ENCODE results near the gene INPP4A.

INPP4A gene

DNA sequence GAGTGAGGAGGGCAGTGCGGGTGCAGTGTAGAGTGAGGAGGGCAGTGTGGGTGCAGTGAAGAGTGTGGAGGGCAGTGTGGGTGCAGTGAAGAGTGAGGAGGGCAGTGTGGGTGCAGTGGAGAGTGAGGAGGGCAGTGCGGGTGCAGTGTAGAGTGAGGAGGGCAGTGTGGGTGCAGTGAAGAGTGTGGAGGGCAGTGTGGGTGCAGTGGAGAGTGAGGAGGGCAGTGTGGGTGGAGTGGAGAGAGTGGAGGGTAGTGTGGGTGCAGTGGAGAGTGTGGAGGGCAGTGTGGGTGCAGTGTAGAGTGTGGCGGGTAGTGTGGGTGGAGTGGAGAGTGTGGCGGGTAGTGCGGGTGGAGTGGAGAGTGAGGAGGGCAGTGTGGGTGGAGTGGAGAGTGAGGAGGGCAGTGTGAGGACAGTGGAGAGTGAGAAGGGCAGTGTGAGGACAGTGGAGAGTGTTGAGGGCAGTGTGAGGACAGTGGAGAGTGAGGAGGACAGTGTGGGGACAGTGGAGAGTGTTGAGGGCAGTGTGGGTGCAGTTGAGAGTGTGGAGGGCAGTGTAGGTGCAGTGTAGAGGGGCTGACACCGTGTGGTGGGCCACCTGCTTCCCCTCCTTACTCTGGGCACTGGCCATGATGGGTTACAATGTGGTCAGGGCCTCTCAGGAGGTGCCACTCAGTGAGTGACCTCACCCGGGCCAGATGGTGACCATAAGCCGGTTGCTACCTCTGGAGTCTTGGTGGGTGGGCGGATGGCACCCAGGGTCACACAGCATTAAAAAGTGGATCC lies 28.5 kb downstream of the INPP4A start:
- no peak overlapping the region for H3K27ac ChIP-seq
- DNase-seq (ENCODE audit: low read depth, low spot score): no peak

DNA sequence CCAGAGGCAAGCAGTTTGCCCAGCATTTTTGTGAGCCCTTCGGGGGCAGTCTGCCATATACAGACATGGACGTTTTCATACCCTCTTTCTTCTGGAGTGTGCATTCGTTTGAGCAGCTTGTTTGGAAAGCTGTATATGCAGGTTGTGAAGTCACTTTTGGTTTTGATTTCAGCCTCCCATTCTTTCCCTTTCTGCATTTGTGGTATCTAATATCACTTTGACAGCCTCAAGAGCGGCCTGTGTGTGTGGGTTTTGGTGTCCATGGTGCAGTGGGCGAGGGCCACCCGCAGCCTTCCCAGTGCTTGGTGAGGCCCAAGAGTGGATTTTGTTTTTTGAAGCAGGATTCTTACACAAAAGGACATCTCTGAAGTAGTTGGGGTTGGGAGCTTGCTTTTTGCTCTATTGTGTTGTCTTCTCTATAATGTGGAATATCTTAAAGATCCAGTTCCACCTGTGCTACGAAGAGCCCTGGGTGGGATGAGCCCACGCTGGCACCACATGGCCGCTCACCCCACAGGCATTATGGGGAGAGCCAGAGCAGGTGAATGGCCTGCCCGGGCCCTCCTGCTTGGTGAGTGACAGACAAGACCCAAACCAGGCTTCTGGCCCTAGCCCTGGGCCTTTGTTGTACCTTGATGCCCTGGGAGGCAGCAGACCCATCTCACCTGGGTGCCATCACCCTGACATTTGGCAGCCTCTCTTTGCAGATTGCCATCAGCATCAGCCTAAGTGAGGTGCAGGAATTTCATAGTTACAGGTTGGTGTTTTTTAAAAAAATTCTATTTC lies 29.5 kb downstream of the INPP4A start:
- H3K27ac ChIP-seq: no peak overlapping the region
- no peak for DNase-seq (ENCODE audit: low read depth, low spot score)

GRCh38 chr2:98474979-98475632 lies 30.4 kb downstream of the INPP4A start:
- no peak overlapping the region for H3K27ac ChIP-seq
- no peak for DNase-seq (ENCODE audit: low read depth, low spot score)

- DNase-seq (ENCODE audit: low read depth, low spot score): peak; percentile 16
These were observed 31.7 kb downstream of the INPP4A start for GRCh38 chr2:98476192-98476868.

DNA sequence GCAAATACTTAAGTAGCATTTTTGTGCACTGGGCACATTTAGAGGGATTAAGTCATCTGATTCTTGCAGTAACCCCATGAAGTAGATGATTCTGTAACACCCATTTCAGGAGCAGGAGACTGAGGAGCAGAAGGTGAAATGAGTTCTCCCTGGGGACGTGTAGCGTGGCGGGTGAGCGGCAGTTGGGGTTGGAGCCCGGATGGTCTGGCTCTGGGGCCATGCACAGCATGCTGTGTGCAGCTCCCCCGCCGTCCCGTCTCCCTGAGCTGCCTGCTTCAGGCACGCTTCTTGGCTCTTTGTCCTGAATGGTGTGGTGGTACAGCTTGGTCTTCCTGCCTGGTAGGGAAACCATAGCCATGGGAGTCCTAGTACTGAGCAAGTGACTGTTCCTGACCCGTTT lies 32.4 kb downstream of the INPP4A start:
- no peak overlapping the region for H3K27ac ChIP-seq
- DNase-seq (ENCODE audit: low read depth, low spot score): no peak

More at GRCh38 chr2:98476192-98476868, 31.7 kb downstream of the INPP4A start:
- no peak overlapping the region for H3K27ac ChIP-seq

DNA sequence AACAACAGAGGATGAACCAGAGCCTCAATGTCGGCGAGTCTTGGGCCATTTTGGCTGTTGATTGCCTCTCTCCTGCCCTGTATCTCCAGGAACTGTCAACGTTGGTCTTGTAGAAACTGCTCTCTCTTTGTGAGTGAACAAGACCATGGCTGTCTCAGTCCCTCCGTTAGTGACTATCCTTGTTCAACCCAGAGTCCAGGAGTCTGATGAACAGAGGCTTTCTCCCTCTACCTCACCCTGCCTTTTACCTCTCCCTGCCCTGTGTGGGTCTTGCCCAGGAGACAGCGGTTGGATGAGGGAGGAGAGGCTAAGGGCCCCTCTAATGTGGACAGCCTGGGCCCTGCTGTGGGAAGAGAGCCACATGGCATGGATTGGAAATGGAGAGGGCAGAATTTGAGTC lies 32.8 kb downstream of the INPP4A start:
- no peak overlapping the region for H3K27ac ChIP-seq
- DNase-seq (ENCODE audit: low read depth, low spot score): no peak

DNA sequence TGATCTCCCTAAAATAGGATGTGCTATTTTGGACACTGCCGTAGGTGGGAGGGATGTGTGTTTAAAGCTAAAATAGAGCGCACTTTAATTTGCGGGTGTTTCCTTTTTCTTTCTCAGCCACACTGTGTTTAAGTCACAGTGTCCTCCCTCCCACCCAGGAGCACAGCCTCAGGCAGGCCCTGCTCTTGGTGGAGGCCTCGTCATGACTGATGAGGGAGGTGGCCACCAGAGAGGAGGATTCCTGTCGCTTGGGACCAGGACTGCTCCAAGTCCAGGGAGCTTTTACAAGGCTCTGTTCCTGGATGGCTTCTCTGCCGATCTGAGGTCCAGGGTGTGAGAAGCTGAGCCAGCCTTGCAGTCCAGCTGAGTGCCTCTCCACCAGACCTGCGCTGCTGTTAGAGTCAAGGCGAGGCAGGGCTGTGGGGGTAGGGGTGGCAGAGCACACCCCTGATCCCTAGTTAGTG lies 33.5 kb downstream of the INPP4A start:
- DNase-seq (ENCODE audit: low read depth, low spot score): no peak
- no peak overlapping the region for H3K27ac ChIP-seq

DNA sequence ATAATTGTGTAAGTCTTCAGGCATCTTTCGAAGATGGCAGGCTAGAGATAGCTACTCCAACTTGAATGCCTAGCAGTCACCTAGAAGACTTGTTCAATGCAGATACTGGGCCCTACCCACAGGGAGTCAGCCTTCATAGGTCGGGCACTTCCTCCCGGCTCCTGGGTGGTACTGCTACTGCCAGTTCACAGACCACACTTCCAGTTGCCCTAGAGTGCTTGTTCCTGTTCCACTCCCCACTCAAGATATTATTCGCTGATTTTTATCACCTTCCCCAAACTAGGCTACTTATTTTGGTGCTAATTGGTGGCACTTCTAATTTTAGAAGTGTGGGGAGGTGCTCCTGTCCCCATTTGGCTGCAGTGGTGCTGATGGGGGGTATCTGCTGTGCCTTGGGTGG lies 34.2 kb downstream of the INPP4A start:
- H3K27ac ChIP-seq: no peak overlapping the region

GRCh38 chr2:98479371-98479770 lies 34.7 kb downstream of the INPP4A start:
- DNase-seq (ENCODE audit: low read depth, low spot score): no peak
- H3K27ac ChIP-seq: peak overlapping the region; percentile 37

More for the DNA sequence above, 34.2 kb downstream of the INPP4A start:
- no peak for DNase-seq (ENCODE audit: low read depth, low spot score)

- peak overlapping the region; percentile 37 for H3K27ac ChIP-seq
- peak; percentile 96 for DNase-seq (ENCODE audit: low read depth, low spot score)
These were observed 35.4 kb downstream of the INPP4A start for GRCh38 chr2:98479959-98480524.

- DNase-seq (ENCODE audit: low read depth, low spot score): no peak
- peak overlapping the region; percentile 37 for H3K27ac ChIP-seq
These were observed 35.9 kb downstream of the INPP4A start for GRCh38 chr2:98480598-98480997.

DNA sequence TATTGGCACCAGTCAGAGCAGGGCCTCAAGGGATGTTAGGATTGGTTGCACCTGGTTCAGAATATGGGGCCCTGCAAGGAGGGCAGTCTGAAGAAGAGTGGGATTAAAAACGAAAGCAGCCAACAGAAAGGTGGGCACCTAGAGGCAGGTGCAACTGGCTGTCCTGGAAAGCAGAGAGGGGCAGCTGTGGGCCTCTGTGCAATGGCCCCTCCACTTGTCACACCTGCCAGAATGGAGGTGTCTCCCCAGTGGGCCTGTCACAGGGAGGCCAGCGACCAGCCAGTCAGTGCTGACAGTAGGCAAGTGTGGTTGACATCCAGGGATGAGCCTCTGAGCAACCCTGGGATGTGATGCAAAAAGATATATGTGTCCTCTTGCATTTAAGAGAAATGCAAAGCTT lies 37.7 kb downstream of the INPP4A start:
- H3K27ac ChIP-seq: peak overlapping the region; percentile 44
- no peak for DNase-seq (ENCODE audit: low read depth, low spot score)

- peak overlapping the region; percentile 44 for H3K27ac ChIP-seq
- DNase-seq (ENCODE audit: low read depth, low spot score): peak; percentile 60
These were observed 38.7 kb downstream of the INPP4A start for GRCh38 chr2:98483257-98483861.

- DNase-seq (ENCODE audit: low read depth, low spot score): no peak
- H3K27ac ChIP-seq: no peak overlapping the region
These were observed 39.5 kb downstream of the INPP4A start for GRCh38 chr2:98484121-98484557.

- H3K27ac ChIP-seq: no peak overlapping the region
- DNase-seq (ENCODE audit: low read depth, low spot score): no peak
These were observed 40.2 kb downstream of the INPP4A start for GRCh38 chr2:98484652-98485452.

- no peak overlapping the region for H3K27ac ChIP-seq
- no peak for DNase-seq (ENCODE audit: low read depth, low spot score)
These were observed 40.7 kb downstream of the INPP4A start for GRCh38 chr2:98485453-98485755.

- no peak for DNase-seq (ENCODE audit: low read depth, low spot score)
- H3K27ac ChIP-seq: no peak overlapping the region
These were observed 41.8 kb downstream of the INPP4A start for GRCh38 chr2:98486374-98486981.

- no peak for DNase-seq (ENCODE audit: low read depth, low spot score)
- no peak overlapping the region for H3K27ac ChIP-seq
These were observed 42.6 kb downstream of the INPP4A start for GRCh38 chr2:98487101-98487805.
